HG03175 (cell line): ENCODE data around the gene TNRC6C.

Experiments used
- ATAC-seq: cut with Tn5 transposase; IDR thresholded peaks from one replicate; pipeline ENCODE4 v1.9.1; 2021; ENCODE audit warnings: mild to moderate bottlenecking, moderate library complexity; ENCODE audit not compliant: unreplicated experiment

Gene TNRC6C, protein sequence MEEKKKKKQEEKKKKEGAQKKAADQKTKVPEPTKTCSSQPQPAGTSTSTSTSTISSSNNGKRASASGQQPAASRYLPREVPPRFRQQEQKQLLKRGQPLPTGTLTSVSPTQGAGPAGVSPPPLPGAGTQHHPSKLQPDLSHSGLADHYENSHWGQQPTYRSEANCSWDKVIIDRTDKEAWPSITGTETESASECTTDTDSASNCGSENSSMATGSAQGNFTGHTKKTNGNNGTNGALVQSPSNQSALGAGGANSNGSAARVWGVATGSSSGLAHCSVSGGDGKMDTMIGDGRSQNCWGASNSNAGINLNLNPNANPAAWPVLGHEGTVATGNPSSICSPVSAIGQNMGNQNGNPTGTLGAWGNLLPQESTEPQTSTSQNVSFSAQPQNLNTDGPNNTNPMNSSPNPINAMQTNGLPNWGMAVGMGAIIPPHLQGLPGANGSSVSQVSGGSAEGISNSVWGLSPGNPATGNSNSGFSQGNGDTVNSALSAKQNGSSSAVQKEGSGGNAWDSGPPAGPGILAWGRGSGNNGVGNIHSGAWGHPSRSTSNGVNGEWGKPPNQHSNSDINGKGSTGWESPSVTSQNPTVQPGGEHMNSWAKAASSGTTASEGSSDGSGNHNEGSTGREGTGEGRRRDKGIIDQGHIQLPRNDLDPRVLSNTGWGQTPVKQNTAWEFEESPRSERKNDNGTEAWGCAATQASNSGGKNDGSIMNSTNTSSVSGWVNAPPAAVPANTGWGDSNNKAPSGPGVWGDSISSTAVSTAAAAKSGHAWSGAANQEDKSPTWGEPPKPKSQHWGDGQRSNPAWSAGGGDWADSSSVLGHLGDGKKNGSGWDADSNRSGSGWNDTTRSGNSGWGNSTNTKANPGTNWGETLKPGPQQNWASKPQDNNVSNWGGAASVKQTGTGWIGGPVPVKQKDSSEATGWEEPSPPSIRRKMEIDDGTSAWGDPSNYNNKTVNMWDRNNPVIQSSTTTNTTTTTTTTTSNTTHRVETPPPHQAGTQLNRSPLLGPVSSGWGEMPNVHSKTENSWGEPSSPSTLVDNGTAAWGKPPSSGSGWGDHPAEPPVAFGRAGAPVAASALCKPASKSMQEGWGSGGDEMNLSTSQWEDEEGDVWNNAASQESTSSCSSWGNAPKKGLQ (N-terminal part only)

DNA sequence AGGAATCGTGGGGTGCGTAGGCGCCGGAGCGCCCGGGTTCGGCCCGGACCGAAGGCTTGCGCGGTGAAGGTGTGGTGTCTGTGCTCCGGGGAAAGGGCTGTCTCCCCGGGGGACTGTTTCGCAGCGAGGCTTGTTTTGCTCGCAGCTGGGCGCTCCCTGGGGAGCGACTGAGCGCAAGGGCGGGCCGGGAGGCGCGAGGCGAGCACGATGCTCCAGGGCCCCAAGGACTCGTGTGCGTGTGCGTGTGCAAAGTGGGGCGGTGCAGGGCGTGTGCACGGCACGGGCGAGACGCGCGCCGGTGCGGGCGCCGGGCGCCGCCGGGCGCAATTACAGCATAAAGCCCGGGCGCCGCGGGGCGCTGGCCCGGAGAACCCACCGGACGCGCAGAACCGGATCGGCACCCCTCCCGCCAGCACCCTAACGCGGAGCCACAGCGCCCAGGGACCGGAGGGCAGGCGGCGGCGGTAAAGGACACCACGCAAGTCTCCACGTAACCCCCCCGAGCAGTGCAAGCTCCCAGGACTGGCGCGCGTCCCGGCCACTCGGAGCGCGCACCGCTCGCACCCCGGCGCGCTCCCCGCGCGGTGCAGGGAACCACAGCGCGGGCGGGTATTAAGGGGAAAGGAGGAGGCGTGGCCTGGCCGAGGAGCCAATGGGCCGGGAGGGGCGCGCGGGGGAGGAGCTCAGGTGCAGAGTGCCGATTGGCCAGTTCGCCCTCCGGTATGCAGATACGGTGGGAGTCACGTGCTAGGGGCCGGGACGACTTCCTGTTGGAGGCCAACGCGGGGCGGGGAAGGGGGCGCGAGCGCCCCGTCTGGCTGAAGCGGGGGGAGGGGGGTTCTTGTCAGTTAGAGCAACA lies at the start of gene TNRC6C:
Gene TNRC6C (plus strand): TSS at position 847 of the 859 bp plus-strand sequence. CDS start 45,504 bp downstream, outside the sequence.
- ATAC-seq = peak; percentile 86

DNA sequence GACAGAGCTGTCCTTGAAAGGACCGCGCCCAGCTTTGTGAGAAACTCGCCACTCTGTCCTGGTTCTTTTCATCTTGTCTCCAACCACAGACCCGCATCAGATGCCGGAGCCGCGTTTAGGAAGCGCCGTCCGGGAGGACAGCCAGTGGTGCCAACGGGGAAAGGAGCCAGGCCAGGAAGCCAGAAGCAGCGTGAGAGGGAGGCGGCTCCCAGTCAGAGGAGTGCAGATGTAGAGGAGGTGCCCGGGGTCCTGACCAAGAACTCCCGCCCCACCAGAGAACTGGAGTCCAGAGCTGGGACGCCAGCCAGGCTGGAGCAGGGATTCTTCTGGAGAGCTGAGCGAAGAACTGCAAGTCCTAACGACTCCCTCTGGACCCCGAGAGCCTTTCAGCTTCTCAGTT lies 49.3 kb upstream of the TNRC6C start:
- ATAC-seq = no peak

DNA sequence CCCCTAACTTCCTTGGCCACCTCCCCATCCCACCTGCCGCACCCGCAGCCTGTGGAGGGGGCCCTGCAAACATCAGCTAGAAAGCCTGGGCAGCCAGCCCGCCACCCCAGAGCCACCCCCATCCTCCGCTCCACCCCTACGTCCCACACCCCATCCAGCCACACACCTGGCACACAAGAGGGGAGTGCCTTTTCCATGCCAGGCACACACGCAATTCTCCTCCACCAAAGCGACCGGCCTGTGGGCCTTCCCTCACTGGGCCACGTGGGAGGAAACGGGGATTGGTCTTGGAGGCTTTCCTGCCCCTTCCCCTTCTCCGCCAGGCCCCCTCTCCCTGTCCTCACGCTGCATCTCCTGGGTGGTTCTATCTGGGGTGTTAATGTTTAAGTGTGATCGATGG lies 48.7 kb upstream of the TNRC6C start:
- ATAC-seq = no peak

DNA sequence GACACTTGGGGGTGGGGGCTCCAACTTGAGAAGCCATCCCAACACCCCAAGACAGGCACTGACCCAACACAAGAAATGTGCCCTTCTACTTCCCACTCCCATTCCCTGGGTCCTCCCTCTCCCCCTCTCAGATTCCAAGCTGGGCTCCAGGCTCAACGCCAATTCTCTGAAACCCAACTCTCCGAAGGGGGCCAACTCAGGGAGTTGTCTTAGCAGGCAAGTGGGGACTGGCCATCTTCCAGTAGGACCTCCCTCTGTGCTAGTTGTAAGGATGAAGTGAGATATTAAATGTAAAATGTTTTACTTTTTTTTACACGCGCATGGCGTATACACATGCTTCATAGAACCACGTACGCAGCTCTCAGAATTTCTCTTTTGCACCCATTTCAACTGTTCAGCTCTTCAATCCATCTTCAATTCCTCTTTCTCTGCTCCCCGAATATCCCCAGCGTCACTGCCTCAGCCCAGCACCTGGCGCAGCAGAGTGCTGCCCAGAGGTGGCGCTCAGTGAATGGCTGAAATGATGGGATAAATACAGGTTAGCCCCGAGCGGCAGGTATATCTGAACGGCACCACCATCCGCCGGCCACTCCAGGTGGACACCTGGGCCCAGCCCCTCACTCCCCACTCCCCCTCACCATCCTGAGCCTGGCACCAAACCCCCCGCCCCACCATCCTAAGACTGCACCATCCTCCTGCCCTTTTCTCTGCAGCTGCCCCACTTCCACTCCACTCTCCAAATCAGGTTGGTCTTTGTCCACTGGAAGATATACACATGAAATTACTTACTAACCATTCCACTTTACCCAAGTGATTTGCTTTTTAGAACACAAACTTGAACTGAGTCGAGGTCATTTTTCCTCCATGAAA lies 43.9 kb upstream of the TNRC6C start:
- ATAC-seq = no peak

DNA sequence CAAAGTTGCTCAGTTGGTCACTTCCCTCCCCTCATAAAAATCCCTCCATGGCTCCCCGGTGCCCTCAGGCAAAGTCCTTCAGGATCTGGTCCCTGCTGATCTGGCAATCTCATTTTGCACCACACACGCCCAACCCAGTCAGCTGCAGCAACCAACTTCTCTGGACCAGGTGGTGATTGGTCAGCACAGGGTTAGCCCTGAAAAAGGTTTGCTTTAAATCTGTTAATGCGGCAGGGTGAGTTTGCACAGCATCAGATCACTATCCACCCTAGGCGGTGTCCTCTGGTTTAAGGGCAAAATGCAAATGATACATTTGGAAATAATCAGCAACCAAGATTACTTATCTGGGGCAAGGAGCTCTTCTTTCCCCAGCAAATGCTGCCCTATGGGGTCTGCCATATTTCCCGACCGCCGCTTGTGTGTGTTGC lies 42.9 kb upstream of the TNRC6C start:
- ATAC-seq = no peak

DNA sequence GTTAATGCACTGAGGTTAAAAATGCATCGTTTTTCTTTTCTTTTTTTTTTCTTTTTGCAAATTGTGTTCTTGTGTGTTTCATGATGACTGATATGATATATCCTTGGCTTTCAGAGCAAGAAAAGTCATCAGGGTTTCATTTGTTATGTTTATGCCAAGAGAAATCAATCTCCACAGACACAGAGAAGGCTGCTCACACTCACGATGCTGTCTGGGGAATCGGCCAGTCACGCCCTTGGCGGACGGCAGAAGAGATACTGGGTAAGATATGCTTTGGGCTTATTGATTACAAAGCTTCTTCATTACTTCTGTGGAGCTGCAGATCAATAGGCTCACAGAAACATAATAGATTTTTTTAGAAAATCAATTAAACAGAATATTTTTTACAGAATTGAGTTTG lies 42.2 kb upstream of the TNRC6C start:
- no peak for ATAC-seq

DNA sequence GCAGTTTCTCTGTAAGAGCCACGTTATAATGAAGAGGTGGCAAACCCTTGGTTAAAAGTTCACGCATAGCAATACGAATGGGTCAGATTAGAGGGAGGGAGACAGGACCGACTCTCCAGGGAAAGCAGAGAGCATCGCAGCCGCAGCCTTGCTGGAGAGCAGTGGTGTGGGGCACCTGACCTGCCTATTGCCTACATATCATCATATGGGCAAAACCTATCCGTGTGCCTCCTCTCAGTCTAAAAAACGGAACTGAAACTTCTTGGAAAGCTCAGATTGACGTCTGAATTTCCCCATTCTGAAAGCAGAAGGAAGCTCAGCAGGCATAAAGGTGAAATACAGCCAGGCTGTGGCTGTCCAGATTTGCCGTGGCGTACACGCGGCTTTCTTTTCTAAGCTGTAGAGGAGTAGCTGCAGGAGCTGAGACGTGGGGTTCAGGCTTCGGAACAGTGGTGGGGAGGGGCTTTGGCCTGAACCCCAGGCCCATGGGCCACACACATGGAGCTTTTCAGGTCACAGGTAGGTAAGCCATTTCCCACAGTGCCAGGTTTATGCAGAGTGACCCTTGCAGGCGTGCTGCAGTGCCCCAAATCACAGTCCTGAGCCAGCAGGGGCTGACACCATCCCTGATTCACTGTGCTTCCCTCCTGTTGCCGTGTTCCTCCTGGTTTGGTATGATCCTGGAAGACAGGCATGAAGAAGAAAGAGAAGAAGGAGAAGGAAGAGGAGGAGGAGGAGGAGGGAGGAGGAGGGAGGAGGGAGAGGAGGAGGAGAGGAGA lies 41.6 kb upstream of the TNRC6C start:
- ATAC-seq = no peak

DNA sequence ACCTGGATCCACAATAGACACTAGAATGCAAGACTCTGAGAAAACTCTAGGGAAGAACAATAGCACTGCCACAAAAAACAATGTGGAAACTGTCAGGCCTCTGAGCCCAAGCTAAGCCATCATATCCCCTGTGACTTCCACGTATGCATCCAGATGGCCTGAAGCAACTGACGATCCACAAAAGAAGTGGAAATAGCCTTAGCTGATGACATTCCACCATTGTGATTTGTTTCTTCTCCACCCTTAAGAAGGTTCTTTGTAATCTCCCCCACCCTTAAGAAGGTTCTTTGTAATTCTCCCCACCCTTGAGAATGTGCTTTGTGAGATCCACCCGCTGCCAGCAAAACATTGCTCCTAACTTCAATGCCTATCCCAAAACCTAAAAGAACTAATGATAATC lies 39.2 kb upstream of the TNRC6C start:
- ATAC-seq = no peak

DNA sequence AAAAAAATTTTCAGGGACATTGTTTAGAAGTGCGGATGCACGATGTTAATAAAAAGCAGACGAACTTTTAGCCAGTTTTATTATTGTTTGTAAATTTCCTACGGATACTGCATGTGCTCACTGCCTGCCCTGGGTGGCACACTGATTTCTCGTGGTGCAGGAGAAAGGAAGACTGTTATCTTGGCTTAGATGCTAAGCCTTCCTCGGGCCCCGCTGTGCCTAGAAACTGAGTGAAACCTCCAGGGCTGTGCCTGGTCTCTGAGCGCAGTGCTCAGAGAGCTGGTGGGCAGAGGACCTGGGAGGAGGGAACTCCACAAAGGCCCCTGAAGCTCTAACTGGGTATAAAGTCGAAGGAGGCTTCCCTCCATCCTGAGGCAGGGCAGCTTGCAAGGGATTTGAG lies 35.4 kb upstream of the TNRC6C start:
- ATAC-seq = no peak

DNA sequence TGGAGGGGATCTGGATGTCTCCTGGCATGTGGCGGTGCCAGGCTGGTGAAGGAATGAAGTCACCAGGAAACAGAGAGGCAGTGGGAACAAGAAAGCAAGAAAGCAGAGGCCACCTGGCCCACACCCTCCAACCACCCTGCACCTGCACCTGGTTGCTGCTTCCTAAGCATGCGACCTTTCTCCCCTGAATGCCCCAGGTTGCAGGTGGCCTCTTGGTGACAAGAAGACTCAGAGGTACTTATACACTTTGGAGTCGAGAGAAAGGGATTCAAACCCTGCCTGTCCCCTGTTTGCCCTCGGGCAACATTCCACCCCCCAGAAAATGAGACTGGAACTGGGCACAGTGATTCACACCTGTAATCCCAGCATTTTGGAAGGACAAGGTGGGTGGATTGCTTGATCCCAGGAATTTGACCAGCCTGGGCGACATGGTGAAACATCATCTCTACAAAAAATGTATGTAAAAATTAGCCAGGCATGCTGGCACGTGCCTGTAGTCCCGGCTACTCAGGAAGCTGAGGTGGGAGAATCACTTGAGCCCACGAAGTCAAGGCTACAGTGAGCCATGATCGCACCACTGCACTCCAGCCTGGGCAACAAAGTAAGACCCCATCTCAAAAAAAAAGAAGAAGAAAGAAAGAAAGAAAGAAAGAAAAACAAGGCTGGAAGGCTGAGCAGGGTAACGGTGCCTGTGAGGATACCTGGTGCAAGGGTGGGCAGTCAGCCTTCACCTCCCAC lies 34.6 kb upstream of the TNRC6C start:
- no peak for ATAC-seq

DNA sequence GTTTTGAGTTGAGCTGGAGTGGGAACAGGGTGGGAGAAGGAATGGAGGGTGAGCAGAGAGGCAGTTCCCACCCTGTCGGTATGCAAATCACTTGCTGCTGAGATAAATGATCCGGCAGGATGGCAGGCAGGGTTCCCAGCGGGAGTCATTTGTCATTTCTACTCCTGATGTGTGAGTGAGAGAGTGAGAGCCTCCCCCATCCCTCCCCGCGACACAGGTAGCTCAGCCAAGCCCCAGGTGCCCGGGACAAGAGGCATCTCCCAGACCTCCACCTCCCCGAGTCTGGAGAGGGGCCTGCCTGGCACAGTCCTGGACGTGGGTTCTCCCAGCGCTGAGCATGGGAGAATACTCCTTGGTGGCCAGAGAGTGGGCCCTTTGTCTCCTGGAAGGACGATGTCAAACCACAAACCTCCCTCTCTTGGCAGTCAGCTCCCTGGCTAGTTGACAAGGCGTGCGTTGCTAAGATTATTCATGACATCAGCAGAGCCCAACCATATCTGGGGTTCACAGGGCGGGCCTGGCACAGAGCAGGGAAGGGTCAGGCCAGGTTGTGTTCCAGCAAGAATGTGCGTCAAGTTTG lies 33.7 kb upstream of the TNRC6C start:
- no peak for ATAC-seq

DNA sequence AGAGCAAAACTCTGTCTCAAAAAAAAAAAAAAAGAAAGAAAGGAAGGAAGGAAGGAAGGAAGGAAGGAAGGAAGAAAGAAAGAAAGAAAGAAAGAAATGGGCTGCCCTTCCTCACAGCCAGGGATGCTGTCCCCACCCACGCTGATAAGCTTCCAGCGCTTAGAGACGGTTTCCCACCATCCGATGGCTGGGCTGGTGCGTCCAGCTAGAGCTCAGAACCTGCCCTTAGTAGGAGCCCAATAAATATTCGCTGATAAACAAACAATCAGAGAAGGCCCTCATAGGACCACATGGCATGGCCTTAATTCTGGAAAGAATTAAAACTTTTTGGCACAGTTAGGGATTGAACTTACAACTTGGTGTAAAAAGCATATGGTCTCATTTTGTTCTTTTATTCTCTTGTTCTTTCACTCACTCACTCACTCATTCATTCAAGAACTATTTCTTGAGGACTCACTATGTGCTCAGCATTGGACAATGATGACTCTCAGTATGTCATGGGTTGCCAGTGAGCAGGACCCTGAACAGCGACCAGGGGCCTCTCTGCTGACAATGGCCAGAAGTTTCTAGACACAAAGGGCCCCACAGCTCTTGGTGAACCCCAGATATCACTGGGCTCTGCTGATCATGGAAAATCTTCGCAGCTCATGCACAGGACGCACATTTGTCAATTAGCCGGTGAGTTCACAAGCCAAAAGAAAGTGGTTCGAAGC lies 32.5 kb upstream of the TNRC6C start:
- ATAC-seq = no peak

DNA sequence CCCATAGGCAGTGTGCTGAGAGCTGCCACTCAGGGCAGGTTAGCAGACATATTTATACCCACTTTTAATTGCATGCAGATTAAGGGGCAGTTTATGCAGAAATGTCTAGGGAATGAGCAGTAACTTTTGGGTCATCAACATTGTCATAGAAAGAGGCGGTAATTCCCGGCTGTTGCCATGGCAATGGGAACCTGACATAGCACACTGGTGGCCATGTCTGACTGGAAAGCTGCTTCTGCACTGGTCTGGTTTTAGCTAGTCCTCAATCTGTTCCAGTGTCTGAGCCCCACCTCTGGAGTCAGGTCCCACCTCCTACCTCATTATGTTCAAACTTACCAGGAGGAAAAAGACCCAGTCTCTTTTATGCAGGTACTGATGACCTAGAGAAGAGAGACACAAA lies 31.5 kb upstream of the TNRC6C start:
- ATAC-seq = no peak

DNA sequence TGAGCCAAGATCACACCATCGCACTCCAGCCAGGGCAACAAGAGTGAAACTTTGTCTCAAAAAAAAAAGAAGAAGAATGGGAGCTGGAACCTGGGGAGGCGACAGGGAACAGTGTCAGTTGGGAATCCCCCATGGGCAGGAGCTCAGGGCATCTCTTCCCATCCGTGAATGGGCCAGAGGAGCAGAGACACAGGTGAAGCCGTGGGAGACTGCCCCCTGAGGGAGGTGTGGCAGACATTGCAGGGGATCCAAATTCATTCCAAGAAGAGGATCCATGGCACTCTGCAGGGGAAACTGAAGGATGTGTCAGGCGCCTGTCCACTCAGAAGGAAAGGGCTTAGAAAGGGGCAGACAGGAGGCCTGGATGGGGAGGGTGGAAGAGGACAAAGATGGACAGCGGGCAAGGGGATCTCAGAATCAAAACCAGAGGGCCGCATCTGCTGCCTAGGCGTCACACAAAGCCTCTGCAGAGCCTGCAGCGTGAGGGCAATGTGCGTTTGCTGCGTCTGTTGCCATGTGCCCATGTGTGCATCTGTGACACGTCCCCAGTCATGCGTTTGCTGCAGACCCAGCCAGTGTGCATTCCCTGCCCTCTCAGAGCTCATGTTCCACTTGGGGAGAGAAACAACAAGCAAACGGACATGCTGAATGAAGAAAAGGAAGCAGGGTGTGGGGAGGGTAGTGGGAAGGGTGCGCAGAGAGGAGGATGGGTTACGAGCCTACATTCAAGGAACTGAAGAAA lies 30.6 kb upstream of the TNRC6C start:
- ATAC-seq = no peak

DNA sequence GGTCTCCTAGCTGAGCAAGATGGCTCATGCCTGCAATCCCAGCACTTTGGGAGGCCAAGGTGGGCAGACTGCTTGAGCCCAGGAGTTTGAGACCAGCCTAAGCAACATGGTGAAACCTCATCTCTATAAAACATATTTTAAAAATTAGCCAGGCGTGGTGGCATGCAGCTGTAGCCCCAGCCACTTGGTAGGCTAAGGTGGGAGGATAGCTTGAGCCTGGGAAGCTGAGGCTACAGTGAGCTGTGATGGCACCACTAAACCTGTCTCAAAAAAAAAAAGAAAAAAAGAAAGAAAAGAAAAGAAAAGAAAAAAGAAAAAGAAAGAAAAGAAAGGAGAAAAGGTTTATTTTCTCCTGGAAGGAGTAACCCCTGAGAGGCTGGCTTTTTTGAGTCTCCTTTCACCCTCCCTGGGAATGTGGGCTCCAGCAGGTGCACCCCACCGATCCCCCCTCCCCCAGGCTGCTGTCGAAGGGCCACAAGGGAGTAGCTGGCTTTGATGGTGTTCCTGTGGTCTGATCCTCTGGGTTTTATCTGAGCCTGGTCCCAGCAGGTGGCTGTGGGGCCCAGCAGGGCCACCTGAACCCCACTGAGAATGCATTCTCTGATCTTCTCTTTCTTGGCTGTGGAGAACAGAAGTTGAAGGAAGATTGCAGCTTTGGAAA lies 29.9 kb upstream of the TNRC6C start:
- ATAC-seq = no peak

DNA sequence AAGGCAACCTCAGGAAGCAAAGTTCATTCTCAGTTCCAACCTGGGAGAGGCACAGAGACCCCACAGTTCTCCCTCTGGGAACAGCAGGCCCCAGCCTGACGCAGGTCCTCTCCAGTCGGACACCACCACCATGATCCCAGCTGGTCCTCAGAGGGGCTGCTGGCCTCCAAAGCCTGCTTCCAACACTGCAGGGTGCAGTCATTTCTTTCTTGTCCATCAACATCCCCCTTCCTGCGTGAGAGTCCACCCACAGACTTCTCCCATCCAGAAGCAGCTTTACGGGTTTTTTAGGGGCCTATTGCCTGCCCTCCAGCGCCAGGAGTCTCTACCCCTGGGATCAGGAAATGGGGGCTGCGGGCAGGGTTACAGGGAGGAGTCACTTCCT lies 29.3 kb upstream of the TNRC6C start:
- no peak for ATAC-seq
